Stimulated activated naive CD8-positive, alpha-beta T cell treated with anti-CD3 and anti-CD28 coated beads, Interleukin-15, Interleukin-2, amounts not matched to agents 100 ng/mL and 50 ng/mL, for 24 hours (primary cell): ENCODE measurements around the gene TRIM14.

Source experiments
- H3K27ac Mint-ChIP-seq: one replicate; pipeline ENCODE4 v1.8.0; 2021; ENCODE audit warnings: mild to moderate bottlenecking, mixed read lengths
- H3K27me3 Mint-ChIP-seq: one replicate; pipeline ENCODE4 v1.8.0; 2021; ENCODE audit warnings: mixed read lengths
- H3K36me3 Mint-ChIP-seq: one replicate; pipeline ENCODE4 v1.8.0; 2021; ENCODE audit warnings: low read depth, mixed read lengths
- H3K4me1 Mint-ChIP-seq: one replicate; pipeline ENCODE4 v1.8.0; 2021; ENCODE audit warnings: low read depth, mixed read lengths
- H3K4me3 Mint-ChIP-seq: one replicate; pipeline ENCODE4 v1.8.0; 2021; ENCODE audit warnings: mild to moderate bottlenecking, mixed read lengths
- H3K9me3 Mint-ChIP-seq: one replicate; pipeline ENCODE4 v1.8.0; 2021; ENCODE audit warnings: mixed read lengths

The TRIM14 gene

DNA sequence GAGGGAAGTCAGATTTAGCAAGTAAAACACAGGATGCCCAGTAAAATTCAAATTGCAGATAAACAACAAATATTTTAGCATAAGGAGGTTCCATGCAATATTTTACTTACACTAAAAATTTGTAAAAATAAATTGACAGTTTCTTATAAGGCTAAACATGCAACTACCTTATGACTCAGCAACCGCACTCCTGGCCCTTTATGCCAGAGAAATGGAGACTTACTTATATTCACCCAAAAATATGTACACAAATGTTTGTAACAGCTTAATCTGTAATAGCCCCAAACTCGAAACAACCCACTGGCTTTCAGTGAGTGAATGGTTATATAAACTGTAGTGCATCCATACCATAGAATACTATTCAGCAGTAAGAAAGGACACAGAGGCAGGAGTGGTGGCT lies 28.6 kb upstream of the TRIM14 start:
- Mint-ChIP-seq H3K27ac (no peak overlapping the region), H3K9me3 (no peaks in the 10 kb centered on the region), H3K27me3 (no peaks in the 10 kb centered on the region), H3K4me1 (no peaks in the 10 kb centered on the region), H3K4me3 (no peak overlapping the region), H3K36me3 (no peaks in the 10 kb centered on the region)

DNA sequence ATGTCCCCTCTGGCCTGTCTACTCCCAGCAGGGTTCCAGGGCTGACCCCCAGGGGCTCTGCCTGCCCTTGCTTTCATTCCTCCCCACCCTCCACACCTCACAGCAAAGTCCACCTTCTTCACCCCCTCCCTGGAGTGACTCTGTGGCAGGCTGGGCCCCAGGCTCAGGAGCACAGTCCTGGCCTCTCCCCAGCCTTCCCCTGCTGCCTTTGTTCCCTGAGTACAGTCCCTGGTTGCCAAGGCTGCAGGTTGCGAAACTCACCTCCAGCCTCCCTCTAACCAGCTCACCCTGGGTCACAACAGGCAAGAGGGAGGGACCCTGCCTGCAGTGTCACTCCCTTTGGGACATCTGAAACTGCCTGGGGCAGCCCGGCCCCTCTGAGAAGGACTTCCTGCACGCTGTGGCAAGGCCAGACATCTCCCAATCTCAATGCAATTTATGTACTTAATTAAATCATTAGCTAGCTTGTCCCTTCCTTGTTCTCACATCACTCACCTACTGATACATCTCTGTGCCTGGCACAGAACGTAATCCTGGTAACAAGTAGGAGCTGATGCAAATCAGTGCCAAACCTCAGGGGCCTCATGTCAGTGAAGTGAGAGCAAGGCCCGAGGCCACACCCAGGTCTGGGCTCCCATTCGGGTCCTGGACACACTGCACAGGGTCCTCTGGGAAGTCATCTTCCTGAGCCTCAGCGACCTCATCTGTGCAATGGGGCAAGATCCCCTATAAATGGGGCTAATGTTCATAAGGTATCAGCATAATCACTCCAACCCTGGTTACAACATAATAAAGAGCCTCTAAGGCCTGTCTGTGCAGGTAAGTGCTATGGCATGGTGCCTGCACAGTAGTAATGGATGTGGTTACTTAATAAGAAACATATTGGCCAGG lies 27.3 kb upstream of the TRIM14 start:
- Mint-ChIP-seq H3K4me3 (no peak overlapping the region), H3K36me3 (no peaks in the 10 kb centered on the region), H3K4me1 (no peaks in the 10 kb centered on the region), H3K9me3 (no peaks in the 10 kb centered on the region), H3K27me3 (no peaks in the 10 kb centered on the region), H3K27ac (no peak overlapping the region)

- no peaks in the 10 kb centered on the region for H3K36me3 Mint-ChIP-seq
- no peaks in the 10 kb centered on the region for H3K4me1 Mint-ChIP-seq
- H3K9me3 Mint-ChIP-seq, result no peaks in the 10 kb centered on the region
- no peaks in the 10 kb centered on the region for H3K27me3 Mint-ChIP-seq
- H3K27ac Mint-ChIP-seq, result no peak overlapping the region
- H3K4me3 Mint-ChIP-seq, result no peak overlapping the region
Measured at GRCh38 chr9:98144631-98145030, 25.6 kb upstream of the TRIM14 start.

DNA sequence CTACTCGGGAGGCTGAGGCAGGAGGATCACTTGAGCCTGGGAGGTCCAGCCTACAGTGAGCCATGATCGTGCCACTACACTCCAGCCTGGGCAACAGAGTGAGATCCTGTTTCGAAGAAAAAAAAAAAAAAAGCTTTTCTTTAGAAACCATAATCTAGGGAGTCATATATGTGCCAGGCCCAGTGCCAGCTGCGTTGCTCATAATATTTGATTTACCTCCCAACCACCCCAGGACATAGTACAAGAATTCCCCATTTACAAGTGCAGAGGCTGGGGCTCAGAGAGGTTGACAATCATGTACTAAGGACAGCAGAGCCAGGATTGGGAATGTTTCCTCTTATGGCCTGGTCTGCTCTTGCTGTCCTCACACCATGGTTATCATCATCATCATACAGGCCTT lies 25.1 kb upstream of the TRIM14 start:
- no peaks in the 10 kb centered on the region for H3K36me3 Mint-ChIP-seq
- no peak overlapping the region for H3K27ac Mint-ChIP-seq
- no peaks in the 10 kb centered on the region for H3K27me3 Mint-ChIP-seq
- H3K4me3 Mint-ChIP-seq, result no peak overlapping the region
- H3K9me3 Mint-ChIP-seq, result no peaks in the 10 kb centered on the region
- H3K4me1 Mint-ChIP-seq, result no peaks in the 10 kb centered on the region

DNA sequence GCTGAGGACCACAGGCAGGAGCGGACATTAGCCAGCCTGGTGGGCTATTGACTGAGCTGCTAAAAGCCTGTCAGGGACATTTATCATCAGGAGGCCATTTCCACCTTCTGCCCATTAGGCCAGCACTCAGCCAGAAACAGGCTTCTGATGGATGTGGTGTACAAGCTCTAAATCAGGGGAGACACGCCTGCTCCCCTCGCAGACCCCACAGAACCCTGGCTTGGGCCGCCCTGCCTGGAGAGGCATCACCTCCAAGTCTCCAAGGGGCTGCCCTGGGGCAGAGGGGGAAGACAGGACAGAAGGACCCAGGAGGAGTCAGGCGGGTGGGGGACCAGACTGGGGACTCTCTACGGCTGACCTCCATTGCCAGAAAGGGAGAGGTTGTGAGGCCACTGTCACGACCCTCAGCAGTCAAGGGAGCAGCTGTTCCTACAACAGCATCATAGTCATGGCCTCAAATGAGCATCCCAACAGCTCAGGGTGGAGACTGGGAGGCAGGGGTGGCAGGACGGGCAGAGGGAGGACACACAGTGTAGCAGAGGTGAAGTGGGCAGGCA lies 24.0 kb upstream of the TRIM14 start:
- no peaks in the 10 kb centered on the region for H3K4me1 Mint-ChIP-seq

GRCh38 chr9:98142182-98142907 lies 23.3 kb upstream of the TRIM14 start:
- H3K27ac Mint-ChIP-seq, result no peak overlapping the region
- no peaks in the 10 kb centered on the region for H3K4me1 Mint-ChIP-seq
- H3K36me3 Mint-ChIP-seq, result no peaks in the 10 kb centered on the region
- no peak overlapping the region for H3K4me3 Mint-ChIP-seq
- H3K9me3 Mint-ChIP-seq, result no peaks in the 10 kb centered on the region
- H3K27me3 Mint-ChIP-seq, result no peaks in the 10 kb centered on the region

More for the DNA sequence above, 24.0 kb upstream of the TRIM14 start:
- no peak overlapping the region for H3K4me3 Mint-ChIP-seq
- H3K9me3 Mint-ChIP-seq, result no peaks in the 10 kb centered on the region
- no peak overlapping the region for H3K27ac Mint-ChIP-seq
- no peaks in the 10 kb centered on the region for H3K27me3 Mint-ChIP-seq
- H3K36me3 Mint-ChIP-seq, result no peaks in the 10 kb centered on the region

GRCh38 chr9:98140503-98140902 lies 21.5 kb upstream of the TRIM14 start:
- no peaks in the 10 kb centered on the region for H3K27me3 Mint-ChIP-seq
- H3K4me1 Mint-ChIP-seq, result no peaks in the 10 kb centered on the region
- no peaks in the 10 kb centered on the region for H3K36me3 Mint-ChIP-seq
- no peak overlapping the region for H3K4me3 Mint-ChIP-seq
- no peak overlapping the region for H3K27ac Mint-ChIP-seq
- H3K9me3 Mint-ChIP-seq, result no peaks in the 10 kb centered on the region

DNA sequence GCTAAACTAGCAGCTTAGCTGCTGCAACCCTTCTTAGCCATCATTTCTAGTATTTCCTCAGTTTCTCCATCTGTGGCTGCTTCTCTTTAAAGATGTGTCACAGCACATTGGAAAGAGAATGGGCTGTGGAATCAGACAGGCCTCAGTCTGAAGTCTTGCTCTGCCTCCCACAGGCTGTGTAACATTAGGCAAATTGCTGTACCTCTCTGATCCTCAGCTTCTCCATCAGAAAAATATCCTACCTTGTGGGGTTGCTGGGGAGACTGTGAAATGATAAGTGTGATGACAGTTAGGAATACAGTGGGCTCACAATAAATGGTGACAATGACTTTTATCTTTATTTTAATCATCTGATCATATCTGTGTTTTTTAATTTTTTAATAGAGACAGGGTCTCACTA lies 17.5 kb upstream of the TRIM14 start:
- H3K27ac Mint-ChIP-seq, result no peak overlapping the region
- no peaks in the 10 kb centered on the region for H3K36me3 Mint-ChIP-seq
- no peaks in the 10 kb centered on the region for H3K27me3 Mint-ChIP-seq
- no peaks in the 10 kb centered on the region for H3K4me1 Mint-ChIP-seq
- H3K9me3 Mint-ChIP-seq, result no peaks in the 10 kb centered on the region
- H3K4me3 Mint-ChIP-seq, result no peak overlapping the region

DNA sequence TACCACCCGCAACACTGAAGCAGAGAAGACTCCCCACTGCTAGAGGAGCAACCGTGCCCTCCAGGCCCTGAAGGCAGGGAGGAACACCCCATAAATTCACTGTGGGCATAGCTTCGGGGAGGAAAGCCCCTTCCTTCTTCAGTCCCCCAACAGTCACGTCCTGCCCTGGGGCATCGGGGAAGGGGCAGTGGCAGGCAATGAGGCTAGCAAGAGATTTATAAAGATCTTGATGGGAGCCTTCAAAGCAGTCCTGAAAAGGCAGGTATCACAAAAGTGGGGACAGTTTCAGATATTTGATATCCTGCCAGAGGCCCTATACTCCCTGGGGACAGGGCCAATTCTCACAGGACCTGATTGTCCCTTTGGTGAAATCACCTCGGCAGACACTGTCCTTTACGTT lies 16.9 kb upstream of the TRIM14 start:
- Mint-ChIP-seq H3K4me1 (no peaks in the 10 kb centered on the region), H3K27me3 (no peaks in the 10 kb centered on the region), H3K4me3 (no peak overlapping the region), H3K27ac (no peak overlapping the region), H3K9me3 (no peaks in the 10 kb centered on the region), H3K36me3 (no peaks in the 10 kb centered on the region)

DNA sequence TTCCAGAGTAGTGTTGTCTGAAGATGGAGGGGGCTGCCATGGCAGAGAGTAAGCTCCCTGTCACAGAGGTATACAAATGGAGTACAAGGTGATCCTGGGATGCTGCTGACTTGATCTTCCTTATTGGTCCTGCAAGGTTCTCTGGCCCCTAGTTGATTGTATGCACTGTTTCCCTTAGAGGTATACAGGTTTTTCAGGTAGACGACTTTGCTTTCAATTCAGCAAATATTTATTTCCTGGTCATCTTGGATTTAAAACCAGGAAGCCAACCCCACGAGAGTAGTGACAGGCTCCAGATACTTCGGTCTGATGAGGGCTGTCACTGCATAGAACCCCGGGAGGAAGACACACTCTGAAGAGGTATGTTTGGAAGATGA lies 16.5 kb upstream of the TRIM14 start:
- Mint-ChIP-seq H3K27me3 (no peaks in the 10 kb centered on the region), H3K27ac (no peak overlapping the region), H3K4me3 (no peak overlapping the region), H3K36me3 (no peaks in the 10 kb centered on the region), H3K9me3 (no peaks in the 10 kb centered on the region), H3K4me1 (no peaks in the 10 kb centered on the region)

DNA sequence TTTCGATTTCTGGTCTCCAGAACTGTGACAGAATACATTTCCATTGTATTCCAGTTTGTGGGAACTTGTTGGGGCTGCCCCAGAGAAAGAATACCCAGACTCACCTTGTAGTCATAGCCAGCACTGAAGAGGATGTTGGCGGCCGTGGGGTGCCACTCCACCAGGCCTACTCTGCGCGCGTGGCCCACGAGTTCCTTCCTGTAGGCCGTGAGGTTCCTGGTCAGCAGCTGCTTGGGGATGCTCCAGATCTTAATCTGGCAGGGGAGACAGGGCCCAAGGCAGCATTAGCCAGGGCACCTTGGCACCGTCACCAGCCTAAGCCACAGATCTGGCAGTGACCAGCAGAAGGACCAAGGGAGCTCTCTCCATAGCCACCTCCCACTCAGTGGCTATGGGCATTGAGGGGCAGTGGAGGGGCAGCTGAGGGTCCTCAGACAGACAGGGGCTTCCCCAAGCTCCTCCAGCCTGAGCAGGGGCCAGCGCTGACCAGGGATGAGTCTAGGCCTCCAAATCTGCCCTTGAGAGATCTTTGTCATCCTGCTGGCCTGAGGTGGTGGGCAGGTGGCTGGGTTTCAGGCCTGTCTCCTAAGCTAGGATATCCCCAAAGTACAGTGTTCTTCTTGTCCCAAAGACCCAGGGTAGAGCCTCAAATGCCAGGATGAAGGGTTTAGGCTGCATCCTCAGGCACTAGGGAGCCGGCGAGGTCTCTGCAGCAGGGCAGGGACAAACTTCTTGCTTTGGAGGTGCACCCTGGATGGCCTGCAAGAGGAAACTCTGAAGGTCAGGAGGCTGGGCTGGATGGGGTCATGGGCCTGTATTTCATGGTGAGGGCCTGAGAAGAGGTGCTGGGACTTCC lies 15.9 kb upstream of the TRIM14 start:
- H3K27me3 Mint-ChIP-seq, result no peaks in the 10 kb centered on the region
- no peaks in the 10 kb centered on the region for H3K4me1 Mint-ChIP-seq
- H3K4me3 Mint-ChIP-seq, result no peak overlapping the region
- H3K27ac Mint-ChIP-seq, result no peak overlapping the region
- H3K9me3 Mint-ChIP-seq, result no peaks in the 10 kb centered on the region
- no peaks in the 10 kb centered on the region for H3K36me3 Mint-ChIP-seq

DNA sequence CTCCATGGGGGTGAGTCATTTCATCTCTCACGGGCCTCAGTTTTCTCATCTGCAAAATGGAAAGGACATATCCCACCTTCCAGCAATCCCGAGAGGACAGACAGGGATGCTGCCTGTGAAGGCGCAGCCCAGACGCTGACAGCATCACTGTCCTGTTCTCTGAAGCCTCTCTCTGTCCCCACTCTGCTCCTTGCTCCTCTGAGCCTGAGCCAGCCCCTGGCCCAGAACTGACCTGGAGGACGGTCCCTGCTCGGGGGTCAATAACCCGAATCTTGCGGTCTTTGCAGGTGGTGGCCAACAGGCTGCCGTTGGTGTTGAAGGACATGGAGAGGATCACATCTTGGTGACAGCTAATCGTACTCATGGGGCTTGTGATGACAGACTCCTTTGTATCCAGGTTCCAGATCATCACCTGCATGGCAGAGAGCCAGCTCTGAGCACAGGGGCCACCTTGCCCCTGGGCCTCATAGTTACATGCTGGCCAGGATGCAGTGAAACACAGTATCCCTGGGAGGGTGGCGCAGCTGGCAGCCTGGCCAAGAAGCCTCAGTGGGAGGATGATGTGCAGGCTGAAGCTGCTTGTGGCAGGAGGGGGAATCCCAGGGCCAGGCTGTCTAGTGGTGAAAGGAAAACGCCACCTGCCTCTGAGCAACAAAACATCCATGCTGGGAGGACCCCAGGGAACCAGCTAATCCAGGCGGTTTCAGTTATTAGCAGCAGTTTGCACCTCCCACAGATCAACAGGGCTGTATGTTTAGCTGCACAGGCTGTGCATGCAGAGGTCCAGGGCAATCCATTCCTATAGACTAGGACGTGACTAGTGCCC lies 14.0 kb upstream of the TRIM14 start:
- H3K4me3 Mint-ChIP-seq, result no peak overlapping the region
- no peak overlapping the region for H3K27ac Mint-ChIP-seq
- no peaks in the 10 kb centered on the region for H3K27me3 Mint-ChIP-seq
- H3K9me3 Mint-ChIP-seq, result no peaks in the 10 kb centered on the region
- no peaks in the 10 kb centered on the region for H3K36me3 Mint-ChIP-seq
- H3K4me1 Mint-ChIP-seq, result peaks cover 7% of the 10 kb centered on the region

- Mint-ChIP-seq H3K4me3 (no peak overlapping the region), H3K36me3 (no peaks in the 10 kb centered on the region), H3K27me3 (no peaks in the 10 kb centered on the region), H3K27ac (no peak overlapping the region), H3K9me3 (no peaks in the 10 kb centered on the region), H3K4me1 (peaks cover 7% of the 10 kb centered on the region)
Measured at GRCh38 chr9:98132158-98132557, 13.1 kb upstream of the TRIM14 start.

DNA sequence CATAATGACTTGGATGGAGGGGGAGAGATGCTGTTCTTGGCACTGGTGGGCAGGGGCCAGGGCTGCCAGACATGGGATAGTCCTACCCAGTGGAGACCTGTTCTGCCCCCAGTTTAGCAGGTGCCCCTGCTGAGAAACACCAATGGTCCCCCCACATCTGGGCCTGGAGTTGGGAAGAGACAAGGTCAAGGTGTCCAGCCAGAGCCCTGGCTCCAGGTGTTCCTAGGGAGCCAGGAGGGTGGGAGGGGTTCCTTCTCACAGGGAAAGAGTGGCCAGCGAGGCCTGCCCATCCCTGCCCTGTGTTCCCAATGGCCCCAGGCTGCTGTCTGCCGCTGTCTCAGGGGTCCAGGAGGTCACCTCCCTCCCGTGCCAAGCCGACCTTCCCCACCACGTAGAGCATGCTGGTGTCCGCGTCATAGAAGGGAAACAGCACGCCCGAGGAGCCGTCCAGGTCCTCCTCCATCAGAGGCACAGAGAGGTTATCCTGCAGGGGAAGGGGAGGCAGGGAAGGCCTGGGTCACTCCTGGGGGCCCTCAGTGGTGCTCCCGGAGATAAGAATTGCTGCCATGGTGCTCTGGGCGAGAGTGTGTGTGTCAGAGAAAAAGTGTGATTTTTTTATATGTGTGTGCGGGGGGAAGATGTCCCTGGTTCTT lies 11.7 kb upstream of the TRIM14 start:
- Mint-ChIP-seq H3K4me1 (peaks cover 7% of the 10 kb centered on the region), H3K27ac (no peak overlapping the region), H3K4me3 (no peak overlapping the region), H3K36me3 (no peaks in the 10 kb centered on the region), H3K9me3 (no peaks in the 10 kb centered on the region), H3K27me3 (no peaks in the 10 kb centered on the region)
